Measurements from ENCODE around the gene TMEM132D. TPM values are rescaled to one million over a fixed set of nuclear protein-coding genes. Genes with fewer than 3 reads are reported as not detected.

TMEM132D gene
- total RNA-seq, 1 donor from 2014 or later: not detected

GRCh38 chr12:129871991-129872972 is 31.5 kb downstream of the TMEM132D start:
- Histone ChIP-seq H3K9me3 (ENCODE audit: insufficient read depth, low read depth, low read length) (no peaks in the 10 kb centered on the region), H3K79me2 (ENCODE audit: insufficient read depth, low read length) (peaks cover 5% of the 10 kb centered on the region), H3K27me3 (ENCODE audit: insufficient read depth, low read length) (no peaks in the 10 kb centered on the region), H3K27ac (ENCODE audit: low read depth, low read length) (no peak overlapping the region), H4K20me1 (ENCODE audit: insufficient read depth, low read length) (no peaks in the 10 kb centered on the region), H3K36me3 (ENCODE audit: insufficient read depth, low read length) (no peaks in the 10 kb centered on the region), H2AFZ (ENCODE audit: low read depth, low read length) (peak overlapping the region; percentile 30), H3K4me2 (ENCODE audit: low read length) (peak overlapping the region; percentile 70), H3K4me3 (ENCODE audit: insufficient read depth, low read depth, low read length) (no peak overlapping the region), H3K9ac (ENCODE audit: low read length) (no peak overlapping the region), H3K4me1 (ENCODE audit: insufficient read depth, low read length) (peaks cover 13% of the 10 kb centered on the region)
- no peak for TF ChIP-seq CTCF (IDR thresholded peaks at IDR 0.05; ENCODE audit: insufficient read depth, low read depth, low read length)
- TF ChIP-seq EZH2 (IDR thresholded peaks at IDR 0.05; ENCODE audit: insufficient read depth, low read length): no peak
- Mint-ChIP-seq H3K36me3 (ENCODE audit: low read depth, unreplicated experiment) (no peaks in the 10 kb centered on the region), H3K4me3 (ENCODE audit: unreplicated experiment) (no peak overlapping the region), H3K27ac (ENCODE audit: unreplicated experiment) (no peak overlapping the region), H3K27me3 (ENCODE audit: low read depth, unreplicated experiment) (no peaks in the 10 kb centered on the region), H3K4me1 (ENCODE audit: low read depth, unreplicated experiment) (no peaks in the 10 kb centered on the region), H3K9me3 (ENCODE audit: unreplicated experiment) (peaks cover 8% of the 10 kb centered on the region)
- DNase-seq (ENCODE audit: low read depth) (no peak), FAIRE-seq (no peak)

GRCh38 chr12:129870796-129871195 is 33.0 kb downstream of the TMEM132D start:
- H3K9me3 Mint-ChIP-seq (ENCODE audit: unreplicated experiment): peaks cover 13% of the 10 kb centered on the region
- FAIRE-seq (no peak), DNase-seq (ENCODE audit: low read depth) (no peak)
- Histone ChIP-seq H3K4me2 (ENCODE audit: low read length) (no peak overlapping the region), H3K4me3 (ENCODE audit: insufficient read depth, low read depth, low read length) (no peak overlapping the region), H3K36me3 (ENCODE audit: insufficient read depth, low read length) (no peaks in the 10 kb centered on the region), H3K9ac (ENCODE audit: low read length) (no peak overlapping the region), H4K20me1 (ENCODE audit: insufficient read depth, low read length) (no peaks in the 10 kb centered on the region), H2AFZ (ENCODE audit: low read depth, low read length) (no peak overlapping the region), H3K27me3 (ENCODE audit: insufficient read depth, low read length) (no peaks in the 10 kb centered on the region), H3K4me1 (ENCODE audit: insufficient read depth, low read length) (peaks cover 13% of the 10 kb centered on the region), H3K9me3 (ENCODE audit: insufficient read depth, low read depth, low read length) (no peaks in the 10 kb centered on the region), H3K27ac (ENCODE audit: low read depth, low read length) (no peak overlapping the region), H3K79me2 (ENCODE audit: insufficient read depth, low read length) (peaks cover 5% of the 10 kb centered on the region)
- TF ChIP-seq CTCF (IDR thresholded peaks at IDR 0.05; ENCODE audit: insufficient read depth, low read depth, low read length): no peak
- no peak for TF ChIP-seq EZH2 (IDR thresholded peaks at IDR 0.05; ENCODE audit: insufficient read depth, low read length)
- H3K4me1 Mint-ChIP-seq (ENCODE audit: low read depth, unreplicated experiment): no peaks in the 10 kb centered on the region
- H3K36me3 Mint-ChIP-seq (ENCODE audit: low read depth, unreplicated experiment): no peaks in the 10 kb centered on the region
- H3K4me3 Mint-ChIP-seq (ENCODE audit: unreplicated experiment): no peak overlapping the region
- no peak overlapping the region for H3K27ac Mint-ChIP-seq (ENCODE audit: unreplicated experiment)
- no peaks in the 10 kb centered on the region for H3K27me3 Mint-ChIP-seq (ENCODE audit: low read depth, unreplicated experiment)

- Mint-ChIP-seq H3K27ac (ENCODE audit: unreplicated experiment) (no peak overlapping the region), H3K9me3 (ENCODE audit: unreplicated experiment) (peaks cover 13% of the 10 kb centered on the region), H3K4me1 (ENCODE audit: low read depth, unreplicated experiment) (no peaks in the 10 kb centered on the region), H3K36me3 (ENCODE audit: low read depth, unreplicated experiment) (no peaks in the 10 kb centered on the region), H3K27me3 (ENCODE audit: low read depth, unreplicated experiment) (no peaks in the 10 kb centered on the region), H3K4me3 (ENCODE audit: unreplicated experiment) (no peak overlapping the region)
- peaks cover 8% of the 10 kb centered on the region for H3K79me2 ChIP-seq (ENCODE audit: insufficient read depth, low read length)
- no peaks in the 10 kb centered on the region for H4K20me1 ChIP-seq (ENCODE audit: insufficient read depth, low read length)
- no peak overlapping the region for H3K4me2 ChIP-seq (ENCODE audit: low read length)
- TF ChIP-seq CTCF (IDR thresholded peaks at IDR 0.05; ENCODE audit: insufficient read depth, low read depth, low read length): no peak
- TF ChIP-seq EZH2 (IDR thresholded peaks at IDR 0.05; ENCODE audit: insufficient read depth, low read length): no peak
- H3K9me3 ChIP-seq (ENCODE audit: insufficient read depth, low read depth, low read length): no peaks in the 10 kb centered on the region
- no peak for FAIRE-seq
- no peak overlapping the region for H3K4me3 ChIP-seq (ENCODE audit: insufficient read depth, low read depth, low read length)
- H3K4me1 ChIP-seq (ENCODE audit: insufficient read depth, low read length): peaks cover 13% of the 10 kb centered on the region
- H2AFZ ChIP-seq (ENCODE audit: low read depth, low read length): no peak overlapping the region
- H3K9ac ChIP-seq (ENCODE audit: low read length): no peak overlapping the region
- DNase-seq (ENCODE audit: low read depth): no peak
- no peak overlapping the region for H3K27ac ChIP-seq (ENCODE audit: low read depth, low read length)
- H3K27me3 ChIP-seq (ENCODE audit: insufficient read depth, low read length): no peaks in the 10 kb centered on the region
- H3K36me3 ChIP-seq (ENCODE audit: insufficient read depth, low read length): no peaks in the 10 kb centered on the region
Observed at GRCh38 chr12:129870136-129870535, 33.7 kb downstream of the TMEM132D start.

Measured in astrocyte (in vitro differentiated cells and primary cell).